Midbrain (tissue), 1 donor: ENCODE data around the gene TUBB8B.
"Not testable (repeated sequence)": the region's sequence is repeated elsewhere in the genome, so short reads cannot be mapped to it uniquely, and the experiment has no call there.

ENCODE experiments used
- DNase-seq: peaks from one replicate; lab custom pipeline; 2025; lab: John Stamatoyannopoulos, UW

TUBB8B gene

GRCh38 chr18:49176-49665, at the start of gene TUBB8B:
Gene TUBB8B, minus strand, starts transcription at chr18:49615. Its CDS starts 58 bp downstream, at chr18:49557.
- DNase-seq, result not testable (repeated sequence)

- DNase-seq, result not testable (repeated sequence)
These were observed 48.0 kb upstream of the TUBB8B start for GRCh38 chr18:97252-97914.

GRCh38 chr18:96767-97131, 47.3 kb upstream of the TUBB8B start:
- DNase-seq, result not testable (repeated sequence)

GRCh38 chr18:96101-96766, 46.8 kb upstream of the TUBB8B start:
- DNase-seq, result not testable (repeated sequence)

GRCh38 chr18:95580-95979, 46.2 kb upstream of the TUBB8B start:
- DNase-seq, result not testable (repeated sequence)

- not testable (repeated sequence) for DNase-seq
These were observed 44.5 kb upstream of the TUBB8B start for GRCh38 chr18:93897-94408.

- not testable (repeated sequence) for DNase-seq
These were observed 42.1 kb upstream of the TUBB8B start for GRCh38 chr18:91561-91960.

GRCh38 chr18:90396-91193, 41.2 kb upstream of the TUBB8B start:
- not testable (repeated sequence) for DNase-seq

- not testable (repeated sequence) for DNase-seq
These were observed 39.7 kb upstream of the TUBB8B start for GRCh38 chr18:89124-89523.

GRCh38 chr18:84801-85200, 35.4 kb upstream of the TUBB8B start:
- DNase-seq, result not testable (repeated sequence)

GRCh38 chr18:82626-83209, 33.3 kb upstream of the TUBB8B start:
- not testable (repeated sequence) for DNase-seq

- not testable (repeated sequence) for DNase-seq
These were observed 31.5 kb upstream of the TUBB8B start for GRCh38 chr18:80881-81280.

- not testable (repeated sequence) for DNase-seq
These were observed 30.8 kb upstream of the TUBB8B start for GRCh38 chr18:80202-80601.

- not testable (repeated sequence) for DNase-seq
These were observed 26.2 kb upstream of the TUBB8B start for GRCh38 chr18:75525-76160.

GRCh38 chr18:73181-73777, 23.9 kb upstream of the TUBB8B start:
- not testable (repeated sequence) for DNase-seq

- DNase-seq, result not testable (repeated sequence)
These were observed 18.3 kb upstream of the TUBB8B start for GRCh38 chr18:67701-68100.

- not testable (repeated sequence) for DNase-seq
These were observed 14.9 kb upstream of the TUBB8B start for GRCh38 chr18:64279-64678.

GRCh38 chr18:63656-64055, 14.2 kb upstream of the TUBB8B start:
- DNase-seq, result not testable (repeated sequence)

- DNase-seq, result not testable (repeated sequence)
These were observed 5.0 kb upstream of the TUBB8B start for GRCh38 chr18:54388-54787.

GRCh38 chr18:48696-49095, 719 bp downstream of the TUBB8B start:
- not testable (repeated sequence) for DNase-seq

GRCh38 chr18:13177-13576, 36.2 kb downstream of the TUBB8B start:
- DNase-seq, result not testable (repeated sequence)
